ENCODE data around the gene ZNF75A.

DNA sequence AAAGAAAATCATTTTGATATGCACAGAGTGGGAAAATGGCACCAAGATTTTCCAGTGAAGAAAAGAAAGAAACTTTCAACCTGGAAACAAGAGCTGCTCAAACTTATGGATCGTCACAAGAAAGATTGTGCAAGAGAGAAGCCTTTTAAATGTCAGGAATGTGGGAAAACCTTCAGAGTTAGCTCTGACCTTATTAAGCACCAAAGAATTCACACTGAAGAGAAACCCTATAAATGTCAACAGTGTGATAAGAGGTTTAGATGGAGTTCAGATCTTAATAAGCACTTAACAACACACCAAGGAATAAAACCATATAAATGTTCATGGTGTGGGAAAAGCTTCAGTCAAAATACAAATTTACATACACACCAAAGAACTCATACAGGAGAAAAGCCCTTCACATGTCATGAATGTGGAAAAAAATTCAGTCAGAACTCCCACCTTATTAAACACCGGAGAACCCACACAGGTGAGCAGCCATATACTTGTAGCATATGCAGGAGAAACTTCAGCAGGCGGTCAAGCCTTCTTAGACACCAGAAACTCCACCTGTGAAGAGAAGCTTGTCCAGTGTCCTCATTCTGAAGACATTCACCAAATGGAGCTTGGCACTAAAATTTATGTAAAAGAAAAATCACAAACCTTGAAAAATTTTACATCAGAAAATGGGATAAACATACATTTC lies 12.2 kb downstream of the ZNF75A start:
- TF ChIP-seq CTCF (IDR thresholded peaks at IDR 0.05) (no peak), POLR2A (IDR thresholded peaks at IDR 0.05) (no peak)
